H1 (cell line): ENCODE measurements around the gene MED29.

Experiments
- CTCF ChIP-seq, 3 experiments: IDR thresholded peaks; 1 replicate in 2 of 3; 2 replicates in 1 of 3; pipeline versions ENCODE4 v1.5.1 to v1.6.1; 2011; ENCODE audit warnings: low read length in 3 of 3, mild to moderate bottlenecking in 3 of 3, inconsistent platforms in 2 of 3, low read depth in 1 of 3, moderate library complexity in 1 of 3; ENCODE audit not compliant: insufficient read depth in 1 of 3; ENCODE audit errors: control extremely low read depth in 1 of 3
- EGR1 ChIP-seq: IDR thresholded peaks from 2 replicates; pipeline ENCODE4 v1.6.1; 2011; ENCODE audit warnings: low read depth, low read length, borderline replicate concordance
- EP300 ChIP-seq, 2 experiments: IDR thresholded peaks; 1 replicate in 1 of 2; 2 replicates in 1 of 2; pipeline ENCODE4 v1.6.1; 2011 to 2012; ENCODE audit warnings: low read depth in 2 of 2, low read length in 2 of 2, mild to moderate bottlenecking in 2 of 2, borderline replicate concordance in 1 of 2, inconsistent platforms in 1 of 2, moderate library complexity in 1 of 2
- EZH2 ChIP-seq: fragments of 200-600 bp; sonication (generic); IDR thresholded peaks from 2 replicates; pipeline ENCODE4 v1.7.1; 2012; ENCODE audit warnings: low read depth, mild to moderate bottlenecking, moderate library complexity, low read length, inconsistent platforms; ENCODE audit not compliant: severe bottlenecking
- POLR2A ChIP-seq, 2 experiments: IDR thresholded peaks; 1 replicate in 1 of 2; 2 replicates in 1 of 2; pipeline ENCODE4 v1.6.1; 2011; ENCODE audit warnings: low read depth in 2 of 2, low read length in 2 of 2, mild to moderate bottlenecking in 2 of 2; ENCODE audit errors: control extremely low read depth in 1 of 2
- POLR2AphosphoS5 ChIP-seq: IDR thresholded peaks from 2 replicates; pipeline ENCODE4 v1.6.1; 2011; ENCODE audit warnings: low read depth, low read length
- RAD21 ChIP-seq, 2 experiments: IDR thresholded peaks in 1 of 2; conservative IDR thresholded peaks in 1 of 2; 2 replicates each; pipeline ENCODE4 v1.6.1; 2011; ENCODE audit warnings: low read depth in 2 of 2, low read length in 2 of 2, improper control_type of control experiment in 1 of 2, inconsistent platforms in 1 of 2, mild to moderate bottlenecking in 1 of 2, moderate library complexity in 1 of 2
- SP1 ChIP-seq: IDR thresholded peaks from 2 replicates; pipeline ENCODE4 v1.6.1; 2011; ENCODE audit warnings: low read depth, low read length
- SRF ChIP-seq: IDR thresholded peaks from 2 replicates; pipeline ENCODE4 v1.6.1; 2011; ENCODE audit warnings: mild to moderate bottlenecking, low read depth, low read length, moderate library complexity
- USF2 ChIP-seq: IDR thresholded peaks from 2 replicates; pipeline ENCODE4 v1.6.1; 2011; ENCODE audit warnings: low read length, improper control_type of control experiment
- YY1 ChIP-seq: IDR thresholded peaks from 2 replicates; pipeline ENCODE4 v1.6.1; 2011; ENCODE audit warnings: low read depth, mild to moderate bottlenecking, low read length

GRCh38 chr19:39405958-39406655 lies 14.9 kb downstream of the MED29 start:
- TF ChIP-seq CTCF (IDR thresholded peaks at IDR 0.05; ENCODE audit: control extremely low read depth in 1 of 3, insufficient read depth in 1 of 3, low read depth in 1 of 3, low read length in 3 of 3) (no peak), SRF (no peak), POLR2AphosphoS5 (no peak), EP300 (IDR thresholded peaks at IDR 0.05; ENCODE audit: borderline replicate concordance in 1 of 2, low read depth in 2 of 2, low read length in 2 of 2) (no peak), SP1 (0 out of 2 replicates have a peak, but pooled peaks have one; percentile 7), YY1 (no peak), POLR2A (IDR thresholded peaks at IDR 0.05; ENCODE audit: control extremely low read depth in 1 of 2, low read depth in 2 of 2, low read length in 2 of 2) (no peak; a peak in 1 of 3 replicates), EGR1 (no peak), USF2 (no peak), EZH2 (no peak), RAD21 (IDR thresholded peaks at IDR 0.05 in 1 of 2, conservative IDR thresholded peaks at IDR 0.05 in 1 of 2; ENCODE audit: low read depth in 2 of 2, low read length in 2 of 2) (no peak)
